ENCODE results near the gene NOS1AP.

- TF ChIP-seq, protein P1, sequence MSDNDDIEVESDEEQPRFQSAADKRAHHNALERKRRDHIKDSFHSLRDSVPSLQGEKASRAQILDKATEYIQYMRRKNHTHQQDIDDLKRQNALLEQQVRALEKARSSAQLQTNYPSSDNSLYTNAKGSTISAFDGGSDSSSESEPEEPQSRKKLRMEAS (IDR thresholded peaks at IDR 0.05; ENCODE audit: low read depth, low read length), result no peak
- TF ChIP-seq, protein P2, sequence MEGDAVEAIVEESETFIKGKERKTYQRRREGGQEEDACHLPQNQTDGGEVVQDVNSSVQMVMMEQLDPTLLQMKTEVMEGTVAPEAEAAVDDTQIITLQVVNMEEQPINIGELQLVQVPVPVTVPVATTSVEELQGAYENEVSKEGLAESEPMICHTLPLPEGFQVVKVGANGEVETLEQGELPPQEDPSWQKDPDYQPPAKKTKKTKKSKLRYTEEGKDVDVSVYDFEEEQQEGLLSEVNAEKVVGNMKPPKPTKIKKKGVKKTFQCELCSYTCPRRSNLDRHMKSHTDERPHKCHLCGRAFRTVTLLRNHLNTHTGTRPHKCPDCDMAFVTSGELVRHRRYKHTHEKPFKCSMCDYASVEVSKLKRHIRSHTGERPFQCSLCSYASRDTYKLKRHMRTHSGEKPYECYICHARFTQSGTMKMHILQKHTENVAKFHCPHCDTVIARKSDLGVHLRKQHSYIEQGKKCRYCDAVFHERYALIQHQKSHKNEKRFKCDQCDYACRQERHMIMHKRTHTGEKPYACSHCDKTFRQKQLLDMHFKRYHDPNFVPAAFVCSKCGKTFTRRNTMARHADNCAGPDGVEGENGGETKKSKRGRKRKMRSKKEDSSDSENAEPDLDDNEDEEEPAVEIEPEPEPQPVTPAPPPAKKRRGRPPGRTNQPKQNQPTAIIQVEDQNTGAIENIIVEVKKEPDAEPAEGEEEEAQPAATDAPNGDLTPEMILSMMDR (IDR thresholded peaks at IDR 0.05; ENCODE audit: low read depth, low read length), result no peak
- no peak for TF ChIP-seq POLR2A (IDR thresholded peaks at IDR 0.05; ENCODE audit: extremely low read depth, insufficient read length)
Observed at GRCh38 chr1:162218975-162219374, 149.5 kb downstream of the NOS1AP start.
